ENCODE data around the gene VANGL2.

DNA sequence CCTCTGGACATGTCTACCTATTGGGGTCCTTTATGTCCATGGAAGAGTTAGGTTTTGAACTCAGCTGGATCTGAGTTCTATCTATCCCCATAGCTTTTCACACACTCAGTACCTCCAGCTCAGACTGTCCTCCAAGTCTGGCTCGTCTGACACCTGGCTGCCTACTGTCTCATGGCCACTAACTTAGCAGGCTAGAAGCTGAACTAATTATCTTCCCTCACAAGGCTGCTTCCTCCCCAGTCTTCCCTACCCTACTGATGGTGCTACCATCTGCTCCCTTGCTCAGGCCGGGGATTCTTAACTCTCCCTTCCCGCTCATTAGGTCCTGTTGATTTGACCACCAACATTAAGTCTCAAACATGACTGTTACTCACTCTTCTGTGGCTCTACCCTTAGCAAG, 13.4 kb downstream of the VANGL2 start:
- TF ChIP-seq, protein P1, sequence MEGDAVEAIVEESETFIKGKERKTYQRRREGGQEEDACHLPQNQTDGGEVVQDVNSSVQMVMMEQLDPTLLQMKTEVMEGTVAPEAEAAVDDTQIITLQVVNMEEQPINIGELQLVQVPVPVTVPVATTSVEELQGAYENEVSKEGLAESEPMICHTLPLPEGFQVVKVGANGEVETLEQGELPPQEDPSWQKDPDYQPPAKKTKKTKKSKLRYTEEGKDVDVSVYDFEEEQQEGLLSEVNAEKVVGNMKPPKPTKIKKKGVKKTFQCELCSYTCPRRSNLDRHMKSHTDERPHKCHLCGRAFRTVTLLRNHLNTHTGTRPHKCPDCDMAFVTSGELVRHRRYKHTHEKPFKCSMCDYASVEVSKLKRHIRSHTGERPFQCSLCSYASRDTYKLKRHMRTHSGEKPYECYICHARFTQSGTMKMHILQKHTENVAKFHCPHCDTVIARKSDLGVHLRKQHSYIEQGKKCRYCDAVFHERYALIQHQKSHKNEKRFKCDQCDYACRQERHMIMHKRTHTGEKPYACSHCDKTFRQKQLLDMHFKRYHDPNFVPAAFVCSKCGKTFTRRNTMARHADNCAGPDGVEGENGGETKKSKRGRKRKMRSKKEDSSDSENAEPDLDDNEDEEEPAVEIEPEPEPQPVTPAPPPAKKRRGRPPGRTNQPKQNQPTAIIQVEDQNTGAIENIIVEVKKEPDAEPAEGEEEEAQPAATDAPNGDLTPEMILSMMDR (conservative IDR thresholded peaks at IDR 0.05 in 1 of 2, IDR thresholded peaks at IDR 0.05 in 1 of 2; ENCODE audit: extremely low read depth in 1 of 2, insufficient read depth in 1 of 2, low read depth in 1 of 2, low read length in 2 of 2): no peak
- no peak for TF ChIP-seq EZH2 (IDR thresholded peaks at IDR 0.05; ENCODE audit: borderline replicate concordance, low read length)

Data from mammary epithelial cell (primary cell).